Measurements from ENCODE around the gene RFPL3.
"Not testable (repeated sequence)": the region's sequence is repeated elsewhere in the genome, so short reads cannot be mapped to it uniquely, and the experiment has no call there.

RFPL3 gene

DNA sequence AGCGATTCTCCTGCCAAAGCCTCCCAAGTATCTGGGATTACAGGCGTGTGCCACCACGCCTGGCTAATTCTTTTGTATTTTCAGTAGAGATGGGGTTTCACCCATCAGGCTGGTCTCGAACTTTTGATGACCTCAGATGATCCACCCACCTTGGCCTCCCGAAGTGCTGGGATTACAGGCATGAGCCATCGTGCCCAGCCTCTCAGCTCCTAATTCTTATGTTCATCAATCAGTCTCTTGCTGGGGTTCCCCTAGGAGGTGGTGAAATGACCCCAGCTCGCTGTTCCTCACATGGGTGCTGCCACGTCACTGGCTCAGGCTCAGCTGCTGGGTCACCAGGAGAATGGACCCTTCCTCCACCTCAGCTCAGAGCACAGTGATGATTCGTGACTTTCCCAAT is at the start of gene RFPL3:
RFPL3 (plus strand) TSS at position 301 of the 400 bp plus-strand sequence. CDS start 205 bp downstream, outside the sequence.
- H3K4me3 ChIP-seq (ENCODE audit: low read depth, low read length); CTCF ChIA-PET; H3K4me1 ChIP-seq (ENCODE audit: control insufficient read depth, insufficient read depth, low read length); POLR2A ChIA-PET; H3K27ac ChIP-seq (ENCODE audit: extremely low read depth, low read depth, low read length); H3K9me3 ChIP-seq (ENCODE audit: control insufficient read depth, insufficient read depth, low read depth, low read length); H3K36me3 ChIP-seq (ENCODE audit: control insufficient read depth in 2 of 2, insufficient read depth in 1 of 2, low read length in 2 of 2): not testable (repeated sequence)

GRCh38 chr22:32308191-32308590 is 49.5 kb upstream of the RFPL3 start:
- no peak overlapping the region for H3K4me3 ChIP-seq (ENCODE audit: low read depth, low read length)
- H3K27ac ChIP-seq (ENCODE audit: extremely low read depth, low read depth, low read length): no peak overlapping the region
- ChIA-PET POLR2A (no interaction called here), CTCF (no interaction called here)
- no peaks in the 10 kb centered on the region for H3K36me3 ChIP-seq (ENCODE audit: control insufficient read depth in 2 of 2, insufficient read depth in 1 of 2, low read length in 2 of 2)
- TF ChIP-seq ZNF677 (tag by site-specific recombination; IDR thresholded peaks at IDR 0.05) (no peak), KLF9 (tag by site-specific recombination; IDR thresholded peaks at IDR 0.05; ENCODE audit: low read depth) (no peak)
- TF ChIP-seq, protein P1, sequence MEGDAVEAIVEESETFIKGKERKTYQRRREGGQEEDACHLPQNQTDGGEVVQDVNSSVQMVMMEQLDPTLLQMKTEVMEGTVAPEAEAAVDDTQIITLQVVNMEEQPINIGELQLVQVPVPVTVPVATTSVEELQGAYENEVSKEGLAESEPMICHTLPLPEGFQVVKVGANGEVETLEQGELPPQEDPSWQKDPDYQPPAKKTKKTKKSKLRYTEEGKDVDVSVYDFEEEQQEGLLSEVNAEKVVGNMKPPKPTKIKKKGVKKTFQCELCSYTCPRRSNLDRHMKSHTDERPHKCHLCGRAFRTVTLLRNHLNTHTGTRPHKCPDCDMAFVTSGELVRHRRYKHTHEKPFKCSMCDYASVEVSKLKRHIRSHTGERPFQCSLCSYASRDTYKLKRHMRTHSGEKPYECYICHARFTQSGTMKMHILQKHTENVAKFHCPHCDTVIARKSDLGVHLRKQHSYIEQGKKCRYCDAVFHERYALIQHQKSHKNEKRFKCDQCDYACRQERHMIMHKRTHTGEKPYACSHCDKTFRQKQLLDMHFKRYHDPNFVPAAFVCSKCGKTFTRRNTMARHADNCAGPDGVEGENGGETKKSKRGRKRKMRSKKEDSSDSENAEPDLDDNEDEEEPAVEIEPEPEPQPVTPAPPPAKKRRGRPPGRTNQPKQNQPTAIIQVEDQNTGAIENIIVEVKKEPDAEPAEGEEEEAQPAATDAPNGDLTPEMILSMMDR (tag by site-specific recombination; IDR thresholded peaks at IDR 0.05): no peak
- no peaks in the 10 kb centered on the region for H3K9me3 ChIP-seq (ENCODE audit: control insufficient read depth, insufficient read depth, low read depth, low read length)
- H3K4me1 ChIP-seq (ENCODE audit: control insufficient read depth, insufficient read depth, low read length): no peaks in the 10 kb centered on the region

GRCh38 chr22:32308934-32309333 is 48.7 kb upstream of the RFPL3 start:
- no peak overlapping the region for H3K4me3 ChIP-seq (ENCODE audit: low read depth, low read length)
- no peaks in the 10 kb centered on the region for H3K9me3 ChIP-seq (ENCODE audit: control insufficient read depth, insufficient read depth, low read depth, low read length)
- ChIA-PET POLR2A (no interaction called here), CTCF (no interaction called here)
- no peaks in the 10 kb centered on the region for H3K4me1 ChIP-seq (ENCODE audit: control insufficient read depth, insufficient read depth, low read length)
- H3K27ac ChIP-seq (ENCODE audit: extremely low read depth, low read depth, low read length): no peak overlapping the region
- H3K36me3 ChIP-seq (ENCODE audit: control insufficient read depth in 2 of 2, insufficient read depth in 1 of 2, low read length in 2 of 2): no peaks in the 10 kb centered on the region
- TF ChIP-seq ZNF280D (tag by site-specific recombination; IDR thresholded peaks at IDR 0.05) (no peak), ZBTB44 (tag by site-specific recombination; IDR thresholded peaks at IDR 0.05) (no peak), ZNF24 (tag by site-specific recombination; IDR thresholded peaks at IDR 0.05) (no peak), ZNF521 (tag by site-specific recombination; IDR thresholded peaks at IDR 0.05) (no peak), KLF17 (tag by site-specific recombination; IDR thresholded peaks at IDR 0.05) (no peak), ZNF488 (tag by site-specific recombination; IDR thresholded peaks at IDR 0.05) (no peak), ZNF792 (tag by site-specific recombination; IDR thresholded peaks at IDR 0.05) (no peak), ZNF510 (tag by site-specific recombination; IDR thresholded peaks at IDR 0.05; ENCODE audit: insufficient replicate concordance) (no peak)
- TF ChIP-seq, protein P2, sequence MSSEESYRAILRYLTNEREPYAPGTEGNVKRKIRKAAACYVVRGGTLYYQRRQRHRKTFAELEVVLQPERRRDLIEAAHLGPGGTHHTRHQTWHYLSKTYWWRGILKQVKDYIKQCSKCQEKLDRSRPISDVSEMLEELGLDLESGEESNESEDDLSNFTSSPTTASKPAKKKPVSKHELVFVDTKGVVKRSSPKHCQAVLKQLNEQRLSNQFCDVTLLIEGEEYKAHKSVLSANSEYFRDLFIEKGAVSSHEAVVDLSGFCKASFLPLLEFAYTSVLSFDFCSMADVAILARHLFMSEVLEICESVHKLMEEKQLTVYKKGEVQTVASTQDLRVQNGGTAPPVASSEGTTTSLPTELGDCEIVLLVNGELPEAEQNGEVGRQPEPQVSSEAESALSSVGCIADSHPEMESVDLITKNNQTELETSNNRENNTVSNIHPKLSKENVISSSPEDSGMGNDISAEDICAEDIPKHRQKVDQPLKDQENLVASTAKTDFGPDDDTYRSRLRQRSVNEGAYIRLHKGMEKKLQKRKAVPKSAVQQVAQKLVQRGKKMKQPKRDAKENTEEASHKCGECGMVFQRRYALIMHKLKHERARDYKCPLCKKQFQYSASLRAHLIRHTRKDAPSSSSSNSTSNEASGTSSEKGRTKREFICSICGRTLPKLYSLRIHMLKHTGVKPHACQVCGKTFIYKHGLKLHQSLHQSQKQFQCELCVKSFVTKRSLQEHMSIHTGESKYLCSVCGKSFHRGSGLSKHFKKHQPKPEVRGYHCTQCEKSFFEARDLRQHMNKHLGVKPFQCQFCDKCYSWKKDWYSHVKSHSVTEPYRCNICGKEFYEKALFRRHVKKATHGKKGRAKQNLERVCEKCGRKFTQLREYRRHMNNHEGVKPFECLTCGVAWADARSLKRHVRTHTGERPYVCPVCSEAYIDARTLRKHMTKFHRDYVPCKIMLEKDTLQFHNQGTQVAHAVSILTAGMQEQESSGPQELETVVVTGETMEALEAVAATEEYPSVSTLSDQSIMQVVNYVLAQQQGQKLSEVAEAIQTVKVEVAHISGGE (tag by site-specific recombination; conservative IDR thresholded peaks at IDR 0.05; ENCODE audit: low read depth): no peak
